Measurements from ENCODE around the gene ZNF777.
"Not testable (repeated sequence)": the region's sequence is repeated elsewhere in the genome, so short reads cannot be mapped to it uniquely, and the experiment has no call there.

The ZNF777 gene

GRCh38 chr7:149398195-149398820 lies 62.6 kb downstream of the ZNF777 start:
- no peak for ATAC-seq (ENCODE audit: insufficient read depth, low read depth)
- Histone ChIP-seq H3K79me2 (ENCODE audit: insufficient read depth, low read length) (no peaks in the 10 kb centered on the region), H3K9me3 (ENCODE audit: insufficient read depth, low read length, severe bottlenecking) (no peaks in the 10 kb centered on the region), H2AFZ (ENCODE audit: low read depth, low read length) (no peak overlapping the region), H3K27me3 (ENCODE audit: insufficient read depth, low read length, poor library complexity) (peaks cover 4% of the 10 kb centered on the region), H3K4me3 (ENCODE audit: low read depth in 1 of 2, low read length in 2 of 2) (no peak overlapping the region), H3K27ac (ENCODE audit: low read length) (no peak overlapping the region), H3K4me1 (ENCODE audit: insufficient read depth, low read length) (no peaks in the 10 kb centered on the region), H3K4me2 (ENCODE audit: insufficient read depth, low read length) (no peak overlapping the region), H3K9ac (ENCODE audit: low read depth, low read length) (no peak overlapping the region), H4K20me1 (ENCODE audit: insufficient read depth, low read length) (no peaks in the 10 kb centered on the region), H3K36me3 (ENCODE audit: insufficient read depth, low read length) (no peaks in the 10 kb centered on the region)
- DNase-seq, result no peak
- TF ChIP-seq EZH2 (IDR thresholded peaks at IDR 0.05; ENCODE audit: borderline replicate concordance, low read depth, low read length, severe bottlenecking), result no peak
- TF ChIP-seq CTCF (IDR thresholded peaks at IDR 0.05; ENCODE audit: borderline replicate concordance, extremely low read depth, low read length, poor library complexity, severe bottlenecking), result no peak

GRCh38 chr7:149397470-149398043 lies 63.3 kb downstream of the ZNF777 start:
- Histone ChIP-seq H3K4me2 (ENCODE audit: insufficient read depth, low read length) (no peak overlapping the region), H3K9ac (ENCODE audit: low read depth, low read length) (no peak overlapping the region), H3K27me3 (ENCODE audit: insufficient read depth, low read length, poor library complexity) (peaks cover 4% of the 10 kb centered on the region), H3K79me2 (ENCODE audit: insufficient read depth, low read length) (no peaks in the 10 kb centered on the region), H3K4me1 (ENCODE audit: insufficient read depth, low read length) (no peaks in the 10 kb centered on the region), H2AFZ (ENCODE audit: low read depth, low read length) (no peak overlapping the region), H3K27ac (ENCODE audit: low read length) (no peak overlapping the region), H3K9me3 (ENCODE audit: insufficient read depth, low read length, severe bottlenecking) (no peaks in the 10 kb centered on the region), H4K20me1 (ENCODE audit: insufficient read depth, low read length) (no peaks in the 10 kb centered on the region), H3K36me3 (ENCODE audit: insufficient read depth, low read length) (no peaks in the 10 kb centered on the region), H3K4me3 (ENCODE audit: low read depth in 1 of 2, low read length in 2 of 2) (no peak overlapping the region)
- no peak for ATAC-seq (ENCODE audit: insufficient read depth, low read depth)
- no peak for DNase-seq
- no peak for TF ChIP-seq CTCF (IDR thresholded peaks at IDR 0.05; ENCODE audit: borderline replicate concordance, extremely low read depth, low read length, poor library complexity, severe bottlenecking)
- no peak for TF ChIP-seq EZH2 (IDR thresholded peaks at IDR 0.05; ENCODE audit: borderline replicate concordance, low read depth, low read length, severe bottlenecking)

GRCh38 chr7:149388550-149389335 lies 72.1 kb downstream of the ZNF777 start:
- H3K27me3 ChIP-seq (ENCODE audit: insufficient read depth, low read length, poor library complexity); H3K36me3 ChIP-seq (ENCODE audit: insufficient read depth, low read length); H3K4me3 ChIP-seq (ENCODE audit: low read depth in 1 of 2, low read length in 2 of 2); H3K79me2 ChIP-seq (ENCODE audit: insufficient read depth, low read length); H3K9me3 ChIP-seq (ENCODE audit: insufficient read depth, low read length, severe bottlenecking); ATAC-seq (ENCODE audit: insufficient read depth, low read depth); H3K4me2 ChIP-seq (ENCODE audit: insufficient read depth, low read length); DNase-seq; H3K4me1 ChIP-seq (ENCODE audit: insufficient read depth, low read length); H3K9ac ChIP-seq (ENCODE audit: low read depth, low read length); H4K20me1 ChIP-seq (ENCODE audit: insufficient read depth, low read length); H2AFZ ChIP-seq (ENCODE audit: low read depth, low read length); H3K27ac ChIP-seq (ENCODE audit: low read length): not testable (repeated sequence)

- H3K9me3 ChIP-seq (ENCODE audit: insufficient read depth, low read length, severe bottlenecking); H3K4me1 ChIP-seq (ENCODE audit: insufficient read depth, low read length); ATAC-seq (ENCODE audit: insufficient read depth, low read depth); H3K36me3 ChIP-seq (ENCODE audit: insufficient read depth, low read length); H3K9ac ChIP-seq (ENCODE audit: low read depth, low read length); H2AFZ ChIP-seq (ENCODE audit: low read depth, low read length); H4K20me1 ChIP-seq (ENCODE audit: insufficient read depth, low read length); H3K4me2 ChIP-seq (ENCODE audit: insufficient read depth, low read length); H3K27me3 ChIP-seq (ENCODE audit: insufficient read depth, low read length, poor library complexity); H3K79me2 ChIP-seq (ENCODE audit: insufficient read depth, low read length); H3K27ac ChIP-seq (ENCODE audit: low read length); DNase-seq; H3K4me3 ChIP-seq (ENCODE audit: low read depth in 1 of 2, low read length in 2 of 2): not testable (repeated sequence)
Observed at GRCh38 chr7:149386514-149386913, 74.3 kb downstream of the ZNF777 start.
